GM23338 (cell line): Measurements from ENCODE around the gene EPO. TPM values are rescaled to one million over a fixed set of nuclear protein-coding genes. Genes with fewer than 3 reads are reported as not detected.
A peak's percentile ranks its signal among the peaks of the same experiment; 100 is the strongest.
"Not testable (repeated sequence)": the region's sequence is repeated elsewhere in the genome, so short reads cannot be mapped to it uniquely, and the experiment has no call there.

Experiments
- ATAC-seq: fragments of 200-7000 bp; cut with Tn5 transposase; 3 replicates; pipeline ENCODE4 v1.9.1; 2020
- DNase-seq: peaks from one replicate; pipeline ENCODE4 v3.0.0-alpha.2; 2015; ENCODE audit warnings: low spot score
- H2AFZ ChIP-seq: fragments of 200-600 bp; sonication (generic); 2 replicates; pipeline ENCODE4 v1.8.0; 2016; ENCODE audit warnings: antibody characterized with exemption, mild to moderate bottlenecking, moderate library complexity
- H3F3A ChIP-seq: fragments of 200-600 bp; sonication (generic); replicated peaks from 2 replicates; pipeline ENCODE4 v1.8.0; 2017; ENCODE audit warnings: antibody characterized with exemption, mixed run types, low read depth
- H3K27ac ChIP-seq: fragments of 200-600 bp; sonication (generic); 2 replicates; pipeline ENCODE4 v1.6.1; 2016; ENCODE audit warnings: low read depth
- H3K27me3 ChIP-seq: fragments of 200-600 bp; sonication (generic); 2 replicates; pipeline ENCODE4 v1.8.0; 2016; ENCODE audit warnings: mild to moderate bottlenecking, mixed run types, moderate library complexity; ENCODE audit not compliant: insufficient read depth
- H3K36me3 ChIP-seq: fragments of 200-600 bp; sonication (generic); 2 replicates; pipeline ENCODE4 v1.8.0; 2016; ENCODE audit warnings: mild to moderate bottlenecking; ENCODE audit not compliant: insufficient read depth
- H3K4me1 ChIP-seq: fragments of 200-600 bp; sonication (generic); 2 replicates; pipeline ENCODE4 v1.8.0; 2016; ENCODE audit warnings: mild to moderate bottlenecking, moderate library complexity; ENCODE audit not compliant: insufficient read depth
- H3K4me2 ChIP-seq: fragments of 200-600 bp; sonication (generic); 2 replicates; pipeline ENCODE4 v1.7.1; 2017; ENCODE audit warnings: mixed run types
- H3K4me3 ChIP-seq: fragments of 200-600 bp; sonication (generic); 2 replicates; pipeline ENCODE4 v1.6.1; 2016; ENCODE audit warnings: mixed run types
- H3K79me2 ChIP-seq: fragments of 200-600 bp; sonication (generic); replicated peaks from 2 replicates; pipeline ENCODE4 v1.8.0; 2017; ENCODE audit warnings: mild to moderate bottlenecking; ENCODE audit not compliant: insufficient read depth
- H3K9me2 ChIP-seq: fragments of 200-600 bp; sonication (generic); 2 replicates; pipeline ENCODE4 v1.8.0; 2017; ENCODE audit not compliant: insufficient read depth
- H4K20me1 ChIP-seq: fragments of 200-600 bp; sonication (generic); replicated peaks from 2 replicates; pipeline ENCODE4 v1.8.0; 2017; ENCODE audit warnings: mild to moderate bottlenecking; ENCODE audit not compliant: insufficient read depth
- H3K27ac Mint-ChIP-seq: 2 replicates; pipeline ENCODE4 v1.8.0; 2020; ENCODE audit warnings: inconsistent platforms, mild to moderate bottlenecking, moderate library complexity, mixed read lengths
- H3K27me3 Mint-ChIP-seq: 3 replicates; pipeline ENCODE4 v1.8.0; 2022; ENCODE audit warnings: low read depth, mild to moderate bottlenecking, moderate library complexity, mixed read lengths, inconsistent platforms; ENCODE audit not compliant: insufficient read depth, poor library complexity
- H3K36me3 Mint-ChIP-seq: 3 replicates; pipeline ENCODE4 v1.8.0; 2021; ENCODE audit warnings: low read depth, mild to moderate bottlenecking, inconsistent platforms, moderate library complexity, mixed read lengths
- H3K4me1 Mint-ChIP-seq: 3 replicates; pipeline ENCODE4 v1.8.0; 2020; ENCODE audit warnings: mild to moderate bottlenecking, inconsistent platforms, mixed read lengths
- H3K4me3 Mint-ChIP-seq: 3 replicates; pipeline ENCODE4 v1.8.0; 2021; ENCODE audit warnings: moderate library complexity, mild to moderate bottlenecking, inconsistent platforms, mixed read lengths
- H3K9me3 Mint-ChIP-seq: 3 replicates; pipeline ENCODE4 v1.8.0; 2020; ENCODE audit warnings: moderate library complexity, mild to moderate bottlenecking, inconsistent platforms, mixed read lengths
- CREB1 ChIP-seq: fragments of 250-450 bp; sonication (Bioruptor Pico); IDR thresholded peaks from 2 replicates; pipeline ENCODE4 v1.5.0; 2020; ENCODE audit warnings: low read depth, mild to moderate bottlenecking, moderate library complexity
- EZH2 ChIP-seq: fragments of 200-600 bp; sonication (generic); IDR thresholded peaks from one replicate; pipeline ENCODE4 v1.8.0; 2017; ENCODE audit warnings: antibody characterized with exemption, mild to moderate bottlenecking, low read depth; ENCODE audit not compliant: unreplicated experiment
- EZH2phosphoT487 ChIP-seq: fragments of 200-600 bp; sonication (generic); IDR thresholded peaks from one replicate; pipeline ENCODE4 v1.8.1; 2018; ENCODE audit warnings: antibody characterized with exemption; ENCODE audit not compliant: unreplicated experiment
- JUNB ChIP-seq: IDR thresholded peaks from one replicate; pipeline ENCODE4 v1.6.1; 2016; ENCODE audit warnings: antibody characterized with exemption; ENCODE audit not compliant: unreplicated experiment
- POLR2AphosphoS5 ChIP-seq: IDR thresholded peaks from 2 replicates; pipeline ENCODE4 v1.6.1; 2016; ENCODE audit warnings: antibody characterized with exemption, low read depth
- ZNF331 ChIP-seq: fragments of 250-450 bp; sonication (Bioruptor Pico); IDR thresholded peaks from 2 replicates; pipeline ENCODE4 v1.5.0; 2020; ENCODE audit warnings: low read depth, mild to moderate bottlenecking, moderate library complexity
- polyA plus RNA-seq: library from polyadenylated mRNA; unstranded; fragments of >200 nt; fragmentation: Nextera tagmentation; extraction: Ambion mirVana; gene quantifications from 2 replicates; pipeline ENCODE4 v1.2.1, GENCODE V29; 2016
- total RNA-seq: library from RNA; depleted of rRNA; stranded (reverse); fragments of >200 nt; shearing (Covaris generic); gene quantifications from 2 replicates; pipeline ENCODE4 v1.2.3, GENCODE V29; 2014

The EPO gene
- total and polyA plus RNA-seq, 2 experiments from 2014 or later: 1.0 TPM; not detected in 1

- 0 out of 3 replicates have a peak, but pooled peaks have one; percentile 13 for ATAC-seq
- Histone ChIP-seq H3K36me3 (peaks cover 8% of the 10 kb centered on the region), H4K20me1 (peaks cover 12% of the 10 kb centered on the region), H3K4me2 (no peak overlapping the region), H3K79me2 (peaks cover 18% of the 10 kb centered on the region), H3K9me2 (no peaks in the 10 kb centered on the region), H2AFZ (no peak overlapping the region), H3K4me1 (no peaks in the 10 kb centered on the region; the same call in 1 of the 2 replicates), H3F3A (0 out of 2 replicates have a peak, but pooled peaks cover 9% of the 10 kb centered on the region), H3K27ac (no peak overlapping the region), H3K27me3 (no peaks in the 10 kb centered on the region), H3K4me3 (no peak overlapping the region)
- H3K4me1 Mint-ChIP-seq: peaks cover 9% of the 10 kb centered on the region
- peaks cover 2% of the 10 kb centered on the region for H3K27me3 Mint-ChIP-seq
- no peaks in the 10 kb centered on the region for H3K9me3 Mint-ChIP-seq
- TF ChIP-seq ZNF331 (CRISPR knock-in tag) (no peak), JUNB (no peak), EZH2 (no peak), EZH2phosphoT487 (no peak)
- peaks cover 20% of the 10 kb centered on the region for H3K36me3 Mint-ChIP-seq
- H3K27ac Mint-ChIP-seq: no peak overlapping the region
- H3K4me3 Mint-ChIP-seq: no peak overlapping the region
- DNase-seq: no peak
Measured at GRCh38 chr7:100711369-100711768, 8.9 kb upstream of the EPO start.

- H3K36me3 Mint-ChIP-seq: no peaks in the 10 kb centered on the region; the same call in 2 of the 3 replicates
- H3K36me3 ChIP-seq: no peaks in the 10 kb centered on the region
- H2AFZ ChIP-seq: no peak overlapping the region
- ATAC-seq (no peak), DNase-seq (no peak)
- no peaks in the 10 kb centered on the region for H4K20me1 ChIP-seq
- H3K4me3 Mint-ChIP-seq: no peak overlapping the region
- H3F3A ChIP-seq: no peaks in the 10 kb centered on the region
- TF ChIP-seq CREB1 (CRISPR knock-in tag): no peak
- TF ChIP-seq POLR2AphosphoS5: no peak
- peaks cover 2% of the 10 kb centered on the region; the same call in 1 of the 3 replicates for H3K9me3 Mint-ChIP-seq
- H3K4me1 Mint-ChIP-seq: no peaks in the 10 kb centered on the region
- H3K4me2 ChIP-seq: no peak overlapping the region
- no peaks in the 10 kb centered on the region for H3K4me1 ChIP-seq
- H3K27me3 ChIP-seq: peaks cover 8% of the 10 kb centered on the region
- no peak overlapping the region for H3K27ac ChIP-seq
- H3K27ac Mint-ChIP-seq: no peak overlapping the region
- H3K79me2 ChIP-seq: no peaks in the 10 kb centered on the region
- H3K27me3 Mint-ChIP-seq: peaks cover 15% of the 10 kb centered on the region
- H3K4me3 ChIP-seq: no peak overlapping the region
- H3K9me2 ChIP-seq: no peaks in the 10 kb centered on the region
Measured at GRCh38 chr7:100714725-100715124, 5.5 kb upstream of the EPO start.

- H3F3A ChIP-seq, H3K36me3 Mint-ChIP-seq, H3K27ac ChIP-seq, H3K9me2 ChIP-seq, H3K9me3 Mint-ChIP-seq, H3K4me2 ChIP-seq, H3K36me3 ChIP-seq, H3K4me1 ChIP-seq, H3K4me1 Mint-ChIP-seq, H3K27ac Mint-ChIP-seq, H3K4me3 Mint-ChIP-seq, ATAC-seq, H3K79me2 ChIP-seq, H4K20me1 ChIP-seq, H2AFZ ChIP-seq, DNase-seq, H3K4me3 ChIP-seq: not testable (repeated sequence)
- H3K27me3 ChIP-seq: peaks cover 31% of the 10 kb centered on the region
- H3K27me3 Mint-ChIP-seq: peaks cover 33% of the 10 kb centered on the region
Measured at GRCh38 chr7:100717073-100717472, 3.2 kb upstream of the EPO start.
